ENCODE data around the gene INSC. TPM values are rescaled to one million over a fixed set of nuclear protein-coding genes. Genes with fewer than 3 reads are reported as not detected.
A peak's percentile ranks its signal among the peaks of the same experiment; 100 is the strongest.

Gene INSC
- total and polyA plus RNA-seq, 12 donors = 0.19 to 0.76 (median 0.60) TPM; not detected in 4

GRCh38 chr11:15073361-15074205, 41.1 kb upstream of the INSC start, which contains the start of gene CALCB:
Gene CALCB, plus strand, starts transcription at chr11:15073593. Its CDS starts 1,126 bp downstream, at chr11:15074719.
- peaks cover 10 to 21% (median 14%) of the 10 kb centered on the region in 9 donors for H3K4me1 ChIP-seq
- peaks cover 0 to 59% (median 48%) of the 10 kb centered on the region in 7 donors for H3K27me3 ChIP-seq
- ATAC-seq (peak in 6 of 8 donors; percentile 17 to 60 (median 44)), DNase-seq (no peak)
- WGBS, 2 donors = 2% methylated on average over 60 of the region's 60 CpGs
- no peak within 1 kb of the TSS for H3K27ac ChIP-seq
- TF ChIP-seq, protein P1, sequence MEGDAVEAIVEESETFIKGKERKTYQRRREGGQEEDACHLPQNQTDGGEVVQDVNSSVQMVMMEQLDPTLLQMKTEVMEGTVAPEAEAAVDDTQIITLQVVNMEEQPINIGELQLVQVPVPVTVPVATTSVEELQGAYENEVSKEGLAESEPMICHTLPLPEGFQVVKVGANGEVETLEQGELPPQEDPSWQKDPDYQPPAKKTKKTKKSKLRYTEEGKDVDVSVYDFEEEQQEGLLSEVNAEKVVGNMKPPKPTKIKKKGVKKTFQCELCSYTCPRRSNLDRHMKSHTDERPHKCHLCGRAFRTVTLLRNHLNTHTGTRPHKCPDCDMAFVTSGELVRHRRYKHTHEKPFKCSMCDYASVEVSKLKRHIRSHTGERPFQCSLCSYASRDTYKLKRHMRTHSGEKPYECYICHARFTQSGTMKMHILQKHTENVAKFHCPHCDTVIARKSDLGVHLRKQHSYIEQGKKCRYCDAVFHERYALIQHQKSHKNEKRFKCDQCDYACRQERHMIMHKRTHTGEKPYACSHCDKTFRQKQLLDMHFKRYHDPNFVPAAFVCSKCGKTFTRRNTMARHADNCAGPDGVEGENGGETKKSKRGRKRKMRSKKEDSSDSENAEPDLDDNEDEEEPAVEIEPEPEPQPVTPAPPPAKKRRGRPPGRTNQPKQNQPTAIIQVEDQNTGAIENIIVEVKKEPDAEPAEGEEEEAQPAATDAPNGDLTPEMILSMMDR (IDR thresholded peaks at IDR 0.05) = no peak
- no peaks in the 10 kb centered on the region for H3K36me3 ChIP-seq
- H3K9me3 ChIP-seq = peaks cover 0 to 22% (median 3%) of the 10 kb centered on the region in 11 donors
- intact Hi-C loops (cut with DNase I) = loop anchor here in 8 of 10 donors (2.0 to 10.0 kb wide), 6 partner anchors 99 to 539 kb away; partner anchors contain the start of gene CALCA (in 6 of the 8)
- peak within 1 kb of the TSS in 9 of 10 donors; percentile 9 to 46 (median 37) for H3K4me3 ChIP-seq

DNA sequence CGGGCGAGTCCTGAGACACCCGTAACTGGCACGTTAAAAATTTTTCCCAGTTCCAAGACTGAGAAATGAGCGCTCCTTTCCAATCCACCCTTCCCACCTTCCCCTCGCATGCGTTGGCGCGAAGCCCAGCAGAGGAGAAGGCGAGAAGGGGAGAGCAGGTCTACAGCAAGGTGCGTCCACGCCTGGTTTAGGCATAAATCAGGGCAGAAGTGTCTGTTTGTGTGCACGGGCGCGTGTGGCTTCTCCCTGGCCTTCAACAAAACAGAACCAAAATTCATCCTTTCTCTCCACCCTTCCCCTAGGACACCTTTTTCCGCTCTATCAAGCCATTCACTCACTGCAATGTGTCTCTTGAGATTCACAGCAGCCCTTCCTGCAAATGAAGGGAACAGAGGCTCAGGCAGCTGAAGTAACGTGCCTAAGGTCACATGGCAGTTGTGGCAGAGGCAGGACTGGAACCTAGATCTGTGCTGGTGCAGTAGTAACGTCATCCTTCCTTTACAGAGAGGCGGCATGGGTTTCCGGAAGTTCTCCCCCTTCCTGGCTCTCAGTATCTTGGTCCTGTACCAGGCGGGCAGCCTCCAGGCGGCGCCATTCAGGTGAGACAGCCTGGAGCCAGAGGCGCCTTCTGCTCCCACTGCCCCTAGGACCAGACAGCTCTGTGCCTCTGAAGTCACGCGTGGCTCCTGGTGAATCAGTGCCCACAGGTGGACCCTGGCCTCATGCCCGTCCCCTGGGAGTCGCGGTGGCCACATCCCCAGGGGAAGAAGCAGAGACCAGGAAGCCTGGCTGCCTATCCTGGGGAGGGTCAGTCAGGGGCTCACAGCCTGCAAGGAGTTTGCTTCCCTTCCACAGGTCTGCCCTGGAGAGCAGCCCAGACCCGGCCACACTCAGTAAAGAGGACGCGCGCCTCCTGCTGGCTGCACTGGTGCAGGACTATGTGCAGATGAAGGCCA, 40.2 kb upstream of the INSC start:
- peak overlapping the region in 9 of 10 donors; percentile 9 to 46 (median 37) for H3K4me3 ChIP-seq
- intact Hi-C loops (cut with DNase I) = loop anchor here in 9 of 10 donors (2.0 to 10.0 kb wide), 7 partner anchors 100 to 540 kb away; partner anchors contain the start of gene CALCA (in 6 of the 9)
- peaks cover 0 to 60% (median 48%) of the 10 kb centered on the region in 7 donors for H3K27me3 ChIP-seq
- H3K4me1 ChIP-seq = peaks cover 10 to 21% (median 14%) of the 10 kb centered on the region in 9 donors
- 4% methylated on average over 29 to 33 of the region's 33 CpGs for WGBS, 2 donors
- H3K9me3 ChIP-seq = peaks cover 0 to 13% (median 3%) of the 10 kb centered on the region in 11 donors
- no peaks in the 10 kb centered on the region for H3K36me3 ChIP-seq
- ATAC-seq (peak; percentile 85 to 94 (median 92)), DNase-seq (peak; percentile 75 to 83)
- TF ChIP-seq, protein P1 (IDR thresholded peaks at IDR 0.05) = peak; percentile 42 to 83 (median 75)
- H3K27ac ChIP-seq = no peak overlapping the region

DNA sequence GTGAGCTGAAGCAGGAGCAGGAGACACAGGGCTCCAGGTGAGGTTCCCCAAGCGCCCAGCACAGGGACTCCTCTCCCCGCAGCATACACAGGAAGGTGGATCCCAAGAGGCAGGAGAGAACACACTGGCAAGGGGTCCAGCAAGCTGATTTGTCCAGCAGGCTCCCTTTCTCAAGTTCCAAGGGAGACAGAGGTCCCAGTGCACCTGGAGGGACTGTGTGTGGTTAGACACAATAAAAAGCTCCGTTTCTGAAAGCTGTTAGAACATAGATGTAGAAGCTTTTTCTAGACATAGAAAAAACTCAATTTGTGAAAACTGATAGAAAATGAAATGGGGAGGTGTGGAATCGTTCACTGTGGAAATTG, 39.6 kb upstream of the INSC start:
- H3K4me3 ChIP-seq = no peak overlapping the region

More for the DNA sequence above, 39.6 kb upstream of the INSC start:
- Histone ChIP-seq H3K4me1 (peaks cover 10 to 21% (median 14%) of the 10 kb centered on the region in 9 donors), H3K27ac (no peak overlapping the region), H3K27me3 (peaks cover 0 to 60% (median 48%) of the 10 kb centered on the region in 7 donors), H3K9me3 (peaks cover 0 to 7% (median 0%) of the 10 kb centered on the region in 11 donors), H3K36me3 (no peaks in the 10 kb centered on the region)
- DNase-seq (no peak), ATAC-seq (no peak)
- 40 to 47% methylated on average over 4 of the region's 4 CpGs for WGBS, 2 donors
- intact Hi-C loops (cut with DNase I) = loop anchor here in 9 of 10 donors (2.0 to 10.0 kb wide), 5 partner anchors 100 to 540 kb away; partner anchors contain the start of gene CALCA (in 4 of the 9)
- TF ChIP-seq, protein P1 (IDR thresholded peaks at IDR 0.05) = peak in 1 of 9 donors; percentile 1

Data from heart right ventricle (tissue), 16 donors.